Ovary (tissue), 3 donors: ENCODE measurements around the gene PTPRN2.

Experiments
- EP300 ChIP-seq: sonication (generic); formaldehyde crosslinking; IDR thresholded peaks from one replicate; pipeline ENCODE4 v1.6.1; 2017; ENCODE audit warnings: antibody characterized with exemption
- POLR2A ChIP-seq: fragments of 450-650 bp; IDR thresholded peaks from one replicate; pipeline ENCODE4 v1.6.1; 2017; ENCODE audit warnings: antibody characterized with exemption, mild to moderate bottlenecking, moderate library complexity
- TF ChIP-seq, protein P1 (sequence below), 3 donors: fragments of 450-650 bp in 2 of 3; fragments of 200-600 bp in 1 of 3; IDR thresholded peaks; one replicate each; pipeline versions ENCODE4 v1.5.1 to v1.8.0; 2016 to 2022; ENCODE audit warnings: antibody characterized with exemption in 3 of 3, mild to moderate bottlenecking in 1 of 3
- donor health status: DM: no; HTN: no; CAD: no.

DNA sequence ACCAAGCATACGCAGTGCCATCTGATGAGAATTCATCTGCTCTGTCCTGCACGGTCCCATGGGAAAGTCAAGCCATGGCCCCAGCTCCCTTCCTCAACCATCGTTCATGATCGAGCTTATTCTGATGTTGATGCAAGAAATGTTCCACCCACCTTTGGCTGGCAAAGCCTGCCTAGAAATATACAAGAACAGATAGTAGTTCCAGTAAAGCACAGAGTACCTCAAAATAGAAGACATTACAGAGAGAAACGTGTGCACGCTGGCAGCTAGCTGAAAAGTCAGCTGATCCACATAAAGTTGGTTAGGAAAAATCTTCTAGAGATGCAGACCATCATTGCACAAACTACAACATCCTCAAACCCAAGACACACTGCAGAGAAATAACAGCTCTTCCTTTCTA is 127.0 kb downstream of the PTPRN2 start:
- TF ChIP-seq, protein P1, sequence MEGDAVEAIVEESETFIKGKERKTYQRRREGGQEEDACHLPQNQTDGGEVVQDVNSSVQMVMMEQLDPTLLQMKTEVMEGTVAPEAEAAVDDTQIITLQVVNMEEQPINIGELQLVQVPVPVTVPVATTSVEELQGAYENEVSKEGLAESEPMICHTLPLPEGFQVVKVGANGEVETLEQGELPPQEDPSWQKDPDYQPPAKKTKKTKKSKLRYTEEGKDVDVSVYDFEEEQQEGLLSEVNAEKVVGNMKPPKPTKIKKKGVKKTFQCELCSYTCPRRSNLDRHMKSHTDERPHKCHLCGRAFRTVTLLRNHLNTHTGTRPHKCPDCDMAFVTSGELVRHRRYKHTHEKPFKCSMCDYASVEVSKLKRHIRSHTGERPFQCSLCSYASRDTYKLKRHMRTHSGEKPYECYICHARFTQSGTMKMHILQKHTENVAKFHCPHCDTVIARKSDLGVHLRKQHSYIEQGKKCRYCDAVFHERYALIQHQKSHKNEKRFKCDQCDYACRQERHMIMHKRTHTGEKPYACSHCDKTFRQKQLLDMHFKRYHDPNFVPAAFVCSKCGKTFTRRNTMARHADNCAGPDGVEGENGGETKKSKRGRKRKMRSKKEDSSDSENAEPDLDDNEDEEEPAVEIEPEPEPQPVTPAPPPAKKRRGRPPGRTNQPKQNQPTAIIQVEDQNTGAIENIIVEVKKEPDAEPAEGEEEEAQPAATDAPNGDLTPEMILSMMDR (IDR thresholded peaks at IDR 0.05), result no peak
- TF ChIP-seq EP300 (no peak), POLR2A (no peak)
